ENCODE measurements around the gene PDE2A.

DNA sequence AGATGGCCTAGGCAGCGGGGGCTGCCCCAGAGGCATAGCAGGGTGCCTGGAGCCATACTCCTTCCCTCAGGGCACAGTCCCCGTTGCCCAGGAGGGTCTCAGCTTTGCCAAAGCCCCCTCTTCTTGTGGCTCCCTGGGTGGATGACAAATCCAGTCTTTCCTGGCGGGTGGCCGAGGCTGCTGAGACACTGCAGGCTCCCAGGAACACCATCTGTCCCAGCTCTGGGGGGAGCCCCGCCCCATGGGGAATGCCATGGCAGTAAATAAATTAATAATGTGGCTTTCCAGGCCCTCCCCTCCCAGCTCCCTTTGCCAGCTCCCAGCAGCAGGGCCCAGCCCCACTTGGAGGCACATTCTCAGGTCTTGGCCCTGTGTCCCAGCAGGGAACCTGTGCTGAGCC, 45.0 kb downstream of the PDE2A start:
- TF ChIP-seq POLR2A (IDR thresholded peaks at IDR 0.05; ENCODE audit: low read depth, low read length) (no peak), POLR2AphosphoS5 (IDR thresholded peaks at IDR 0.05; ENCODE audit: low read depth, low read length) (no peak), TAF1 (IDR thresholded peaks at IDR 0.05; ENCODE audit: borderline replicate concordance, low read depth, low read length) (no peak)
